SU-DHL-6 (cell line): Measurements from ENCODE around the gene FBN3.

Experiments used
- H2AFZ ChIP-seq: fragments of 200-600 bp; sonication (generic); 2 replicates; pipeline ENCODE4 v1.6.1; 2014; ENCODE audit warnings: low read depth, mild to moderate bottlenecking, moderate library complexity, mixed read lengths, antibody characterized with exemption, low read length; ENCODE audit not compliant: severe bottlenecking
- H3F3A ChIP-seq: fragments of 200-600 bp; shearing (Covaris generic); 2 replicates; pipeline ENCODE4 v1.6.0; 2016; ENCODE audit warnings: antibody characterized with exemption, mild to moderate bottlenecking; ENCODE audit not compliant: insufficient read depth
- H3K27ac ChIP-seq: fragments of 200-600 bp; sonication (generic); 2 replicates; pipeline ENCODE4 v1.5.1; 2016; ENCODE audit warnings: low read depth, mild to moderate bottlenecking, low read length, moderate library complexity, mixed read lengths
- H3K27me3 ChIP-seq: fragments of 200-600 bp; sonication (generic), shearing (Covaris generic); 2 replicates; pipeline ENCODE4 v1.6.0; 2014; ENCODE audit warnings: mild to moderate bottlenecking, low read length
- H3K36me3 ChIP-seq: fragments of 200-600 bp; sonication (generic); 2 replicates; pipeline ENCODE4 v1.6.1; 2014; ENCODE audit warnings: mild to moderate bottlenecking, low read length, mixed read lengths
- H3K4me2 ChIP-seq: fragments of 300-600, 200-600 bp; shearing (Covaris generic), sonication (generic); 2 replicates; pipeline ENCODE4 v1.6.0; 2014; ENCODE audit warnings: low read length, low read depth, mild to moderate bottlenecking; ENCODE audit not compliant: poor library complexity, severe bottlenecking
- H3K4me3 ChIP-seq: fragments of 200-600 bp; sonication (generic); 2 replicates; pipeline ENCODE4 v1.5.1; 2014; ENCODE audit warnings: antibody characterized with exemption, low read length, mild to moderate bottlenecking, mixed read lengths; ENCODE audit not compliant: insufficient read depth, poor library complexity, severe bottlenecking
- H3K79me2 ChIP-seq: fragments of 200-600 bp; sonication (generic); 2 replicates; pipeline ENCODE4 v1.6.1; 2014; ENCODE audit warnings: mild to moderate bottlenecking, low read length, moderate library complexity; ENCODE audit not compliant: insufficient read depth
- H3K9ac ChIP-seq: fragments of 200-600 bp; sonication (generic); 2 replicates; pipeline ENCODE4 v1.7.0; 2014; ENCODE audit warnings: mild to moderate bottlenecking, low read length
- H3K9me2 ChIP-seq: fragments of 200-600 bp; sonication (generic); replicated peaks from 2 replicates; pipeline ENCODE4 v1.6.1; 2014; ENCODE audit warnings: low read length; ENCODE audit not compliant: insufficient read depth
- H3K9me3 ChIP-seq: fragments of 200-600 bp; sonication (generic); 2 replicates; pipeline ENCODE4 v1.6.1; 2014; ENCODE audit warnings: low read length, mixed read lengths; ENCODE audit not compliant: insufficient read depth
- H4K20me1 ChIP-seq: fragments of 200-600 bp; sonication (generic); 2 replicates; pipeline ENCODE4 v1.6.1; 2014; ENCODE audit warnings: low read depth, mild to moderate bottlenecking, antibody characterized with exemption, low read length, moderate library complexity, mixed read lengths
- CTCF ChIP-seq: fragments of 200-600 bp; sonication (generic); IDR thresholded peaks from one replicate; pipeline ENCODE4 v1.5.1; 2017; ENCODE audit warnings: antibody characterized with exemption, mild to moderate bottlenecking, low read length, moderate library complexity; ENCODE audit not compliant: insufficient read depth, poor library complexity, severe bottlenecking
- EZH2phosphoT487 ChIP-seq: fragments of 200-600 bp; sonication (generic), shearing (Covaris generic); conservative IDR thresholded peaks from 2 replicates; pipeline ENCODE4 v1.6.1; 2018; ENCODE audit warnings: mild to moderate bottlenecking, antibody characterized with exemption, low read length, moderate library complexity, mixed read lengths

Gene FBN3

GRCh38 chr19:8138201-8138600 is 11.2 kb downstream of the FBN3 start:
- no peak overlapping the region for H3K9ac ChIP-seq
- H3F3A ChIP-seq, result no peaks in the 10 kb centered on the region
- H3K36me3 ChIP-seq, result no peaks in the 10 kb centered on the region
- no peaks in the 10 kb centered on the region for H4K20me1 ChIP-seq
- no peaks in the 10 kb centered on the region for H3K79me2 ChIP-seq
- no peak overlapping the region for H3K27ac ChIP-seq
- H3K27me3 ChIP-seq, result no peaks in the 10 kb centered on the region
- no peak overlapping the region for H3K4me2 ChIP-seq
- H3K9me3 ChIP-seq, result no peaks in the 10 kb centered on the region
- TF ChIP-seq CTCF (no peak), EZH2phosphoT487 (no peak)
- no peak overlapping the region for H3K4me3 ChIP-seq
- no peak overlapping the region for H2AFZ ChIP-seq
- H3K9me2 ChIP-seq, result no peaks in the 10 kb centered on the region

GRCh38 chr19:8137425-8137824 is 12.0 kb downstream of the FBN3 start:
- Histone ChIP-seq H3K36me3 (no peaks in the 10 kb centered on the region), H3K9me3 (no peaks in the 10 kb centered on the region)

GRCh38 chr19:8135946-8136618 is 13.3 kb downstream of the FBN3 start:
- H4K20me1 ChIP-seq, result no peaks in the 10 kb centered on the region
- no peaks in the 10 kb centered on the region for H3F3A ChIP-seq
- TF ChIP-seq CTCF (no peak), EZH2phosphoT487 (no peak)
- H3K4me2 ChIP-seq, result no peak overlapping the region
- H3K9me3 ChIP-seq, result no peaks in the 10 kb centered on the region
- H2AFZ ChIP-seq, result no peak overlapping the region
- H3K27ac ChIP-seq, result no peak overlapping the region
- H3K9me2 ChIP-seq, result no peaks in the 10 kb centered on the region
- no peak overlapping the region for H3K4me3 ChIP-seq
- no peaks in the 10 kb centered on the region for H3K27me3 ChIP-seq
- H3K9ac ChIP-seq, result no peak overlapping the region
- H3K79me2 ChIP-seq, result no peaks in the 10 kb centered on the region
- H3K36me3 ChIP-seq, result no peaks in the 10 kb centered on the region

More at GRCh38 chr19:8137425-8137824, 12.0 kb downstream of the FBN3 start:
- no peaks in the 10 kb centered on the region for H3K9me2 ChIP-seq
- H3K79me2 ChIP-seq, result no peaks in the 10 kb centered on the region
- no peak overlapping the region for H3K27ac ChIP-seq
- no peak for TF ChIP-seq CTCF
- TF ChIP-seq EZH2phosphoT487, result no peak
- no peak overlapping the region for H3K4me3 ChIP-seq
- H3F3A ChIP-seq, result no peaks in the 10 kb centered on the region
- no peaks in the 10 kb centered on the region for H3K27me3 ChIP-seq
- no peak overlapping the region for H2AFZ ChIP-seq
- no peaks in the 10 kb centered on the region for H4K20me1 ChIP-seq
- H3K4me2 ChIP-seq, result no peak overlapping the region
- H3K9ac ChIP-seq, result no peak overlapping the region
